Keratinocyte (primary cell): ENCODE measurements around the gene VEZT. TPM values are rescaled to one million over a fixed set of nuclear protein-coding genes. Genes with fewer than 3 reads are reported as not detected.

Source experiments
- DNase-seq: peaks from one replicate; pipeline ENCODE4 v3.0.0-alpha.2; 2011; ENCODE audit warnings: low read depth, missing footprints, low spot score
- FAIRE-seq: peaks from 2 replicates; lab custom pipeline; 2011; peaks lifted over from hg19 to GRCh38; lab: Jason Lieb, UNC
- H2AFZ ChIP-seq: 2 replicates; pipeline ENCODE4 v1.6.0; 2012; ENCODE audit warnings: low read length, control low read depth, inconsistent platforms; ENCODE audit not compliant: control insufficient read depth
- H3K27ac ChIP-seq: 2 replicates; pipeline ENCODE4 v1.5.1; 2011; ENCODE audit warnings: low read length; ENCODE audit not compliant: control insufficient read depth, insufficient read depth
- H3K27me3 ChIP-seq: 3 replicates; pipeline ENCODE4 v1.6.0; 2011; ENCODE audit warnings: low read length; ENCODE audit not compliant: control insufficient read depth, insufficient read depth; ENCODE audit errors: extremely low read depth
- H3K36me3 ChIP-seq, 2 experiments: 2 replicates in 1 of 2; 3 replicates in 1 of 2; pipeline ENCODE4 v1.5.1; 2011; ENCODE audit warnings: low read length in 2 of 2, mild to moderate bottlenecking in 1 of 2; ENCODE audit not compliant: control insufficient read depth in 2 of 2, insufficient read depth in 2 of 2; ENCODE audit errors: extremely low read depth in 1 of 2
- H3K4me1 ChIP-seq: 3 replicates; pipeline ENCODE4 v1.5.1; 2011; ENCODE audit warnings: low read length; ENCODE audit not compliant: control insufficient read depth, insufficient read depth; ENCODE audit errors: extremely low read depth
- H3K4me2 ChIP-seq: 3 replicates; pipeline ENCODE4 v1.6.0; 2011; ENCODE audit warnings: low read depth, low read length; ENCODE audit not compliant: control insufficient read depth, insufficient read depth; ENCODE audit errors: extremely low read depth
- H3K4me3 ChIP-seq, 3 experiments: fragments of 200-600 bp in 1 of 3; sonication (generic) in 1 of 3; 2 replicates in 2 of 3; 3 replicates in 1 of 3; pipeline ENCODE4 v1.5.1; 2011 to 2016; ENCODE audit warnings: low read length in 3 of 3, mild to moderate bottlenecking in 3 of 3, control low read depth in 2 of 3, inconsistent platforms in 1 of 3, low read depth in 1 of 3, mixed read lengths in 1 of 3, mixed run types in 1 of 3, moderate library complexity in 1 of 3; ENCODE audit not compliant: control insufficient read depth in 2 of 3, insufficient read depth in 2 of 3; ENCODE audit errors: extremely low read depth in 1 of 3
- H3K79me2 ChIP-seq: 2 replicates; pipeline ENCODE4 v1.6.0; 2012; ENCODE audit warnings: low read length; ENCODE audit not compliant: control insufficient read depth, insufficient read depth
- H3K9ac ChIP-seq: 3 replicates; pipeline ENCODE4 v1.6.0; 2011; ENCODE audit warnings: low read length; ENCODE audit not compliant: control insufficient read depth, insufficient read depth; ENCODE audit errors: extremely low read depth
- H3K9me1 ChIP-seq: 3 replicates; pipeline ENCODE4 v1.6.0; 2011; ENCODE audit warnings: low read length; ENCODE audit not compliant: control insufficient read depth, insufficient read depth; ENCODE audit errors: extremely low read depth
- H3K9me3 ChIP-seq: 2 replicates; pipeline ENCODE4 v1.5.1; 2012; ENCODE audit warnings: low read depth, low read length; ENCODE audit not compliant: control insufficient read depth
- H4K20me1 ChIP-seq: 3 replicates; pipeline ENCODE4 v1.6.0; 2011; ENCODE audit warnings: low read length; ENCODE audit not compliant: control insufficient read depth, insufficient read depth; ENCODE audit errors: extremely low read depth
- EZH2 ChIP-seq: IDR thresholded peaks from one replicate; pipeline ENCODE4 v1.6.1; 2012; ENCODE audit warnings: inconsistent platforms, mild to moderate bottlenecking, low read length, moderate library complexity
- dilution Hi-C: fragments of 300-500 bp; cut with MboI; formaldehyde crosslinking; loops from one replicate; pipeline ENCODE4 v1.7.0; 2020; ENCODE audit warnings: low sequenced_read_pairs; ENCODE audit not compliant: extremely low pct_ligation_motif_present
- polyA plus RNA-seq, 5 experiments: library from polyadenylated mRNA; depleted of rRNA in 3 of 5; stranded (reverse) in 3 of 5; stranded (forward) in 1 of 5; unstranded in 1 of 5; fragments of >200 nt; gene quantifications; 1 replicate in 1 of 5; 2 replicates in 3 of 5; 3 replicates in 1 of 5; pipeline versions ENCODE4 v1.2.1 to v1.2.3, GENCODE V29; 2011 to 2012; ENCODE audit warnings: missing spikeins in 2 of 5, low read depth in 1 of 5, low replicate concordance in 1 of 5
- TF ChIP-seq, protein P1 (sequence below), 3 experiments: IDR thresholded peaks in 1 of 3; conservative IDR thresholded peaks in 1 of 3; optimal IDR thresholded peaks in 1 of 3; 2 replicates in 2 of 3; 3 replicates in 1 of 3; pipeline versions ENCODE3 to v1.5.1; 2011; ENCODE audit warnings: low read length in 3 of 3, mild to moderate bottlenecking in 3 of 3, moderate library complexity in 2 of 3, control low read depth in 1 of 3, inconsistent platforms in 1 of 3; ENCODE audit not compliant: insufficient read depth in 2 of 3; ENCODE audit errors: extremely low read depth in 1 of 3

VEZT gene
- polyA plus RNA-seq, 1 donor (not counting 4 experiments of a cell fraction or from before 2014, with no cell fraction given) = 169 TPM

DNA sequence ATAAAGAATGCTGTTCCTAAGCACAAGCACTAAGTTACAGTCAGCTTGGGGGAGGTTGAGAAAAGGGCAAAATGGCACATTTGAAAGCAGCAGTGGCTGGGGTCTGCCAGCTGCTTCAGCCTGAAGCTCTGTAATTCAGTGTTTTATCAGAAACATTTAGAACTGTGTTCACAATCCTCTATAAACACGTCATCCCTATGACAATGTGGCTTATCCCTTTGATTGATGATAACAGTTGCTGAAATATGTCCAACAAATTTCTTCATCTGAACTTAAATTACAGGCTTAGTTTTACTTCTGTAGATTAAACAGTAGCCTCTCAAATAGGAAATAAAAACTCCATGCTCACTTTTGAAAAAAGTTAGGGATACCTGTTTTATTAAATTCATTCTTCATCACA is 108.8 kb downstream of the VEZT start:
- dilution Hi-C loops = no loop called here
- H4K20me1 ChIP-seq = no peaks in the 10 kb centered on the region
- no peak for FAIRE-seq
- H3K36me3 ChIP-seq = no peaks in the 10 kb centered on the region
- no peak for DNase-seq
- no peaks in the 10 kb centered on the region for H3K9me3 ChIP-seq
- H3K4me1 ChIP-seq = no peaks in the 10 kb centered on the region
- H3K27ac ChIP-seq = no peak overlapping the region
- H3K79me2 ChIP-seq = no peaks in the 10 kb centered on the region
- H3K9ac ChIP-seq = no peak overlapping the region
- no peak overlapping the region for H3K4me2 ChIP-seq
- H2AFZ ChIP-seq = no peak overlapping the region
- no peak overlapping the region for H3K4me3 ChIP-seq
- no peaks in the 10 kb centered on the region for H3K27me3 ChIP-seq
- no peaks in the 10 kb centered on the region for H3K9me1 ChIP-seq
- TF ChIP-seq, protein P1, sequence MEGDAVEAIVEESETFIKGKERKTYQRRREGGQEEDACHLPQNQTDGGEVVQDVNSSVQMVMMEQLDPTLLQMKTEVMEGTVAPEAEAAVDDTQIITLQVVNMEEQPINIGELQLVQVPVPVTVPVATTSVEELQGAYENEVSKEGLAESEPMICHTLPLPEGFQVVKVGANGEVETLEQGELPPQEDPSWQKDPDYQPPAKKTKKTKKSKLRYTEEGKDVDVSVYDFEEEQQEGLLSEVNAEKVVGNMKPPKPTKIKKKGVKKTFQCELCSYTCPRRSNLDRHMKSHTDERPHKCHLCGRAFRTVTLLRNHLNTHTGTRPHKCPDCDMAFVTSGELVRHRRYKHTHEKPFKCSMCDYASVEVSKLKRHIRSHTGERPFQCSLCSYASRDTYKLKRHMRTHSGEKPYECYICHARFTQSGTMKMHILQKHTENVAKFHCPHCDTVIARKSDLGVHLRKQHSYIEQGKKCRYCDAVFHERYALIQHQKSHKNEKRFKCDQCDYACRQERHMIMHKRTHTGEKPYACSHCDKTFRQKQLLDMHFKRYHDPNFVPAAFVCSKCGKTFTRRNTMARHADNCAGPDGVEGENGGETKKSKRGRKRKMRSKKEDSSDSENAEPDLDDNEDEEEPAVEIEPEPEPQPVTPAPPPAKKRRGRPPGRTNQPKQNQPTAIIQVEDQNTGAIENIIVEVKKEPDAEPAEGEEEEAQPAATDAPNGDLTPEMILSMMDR (optimal IDR thresholded peaks at IDR 0.05 in 1 of 3, IDR thresholded peaks at IDR 0.05 in 1 of 3, conservative IDR thresholded peaks at IDR 0.05 in 1 of 3; ENCODE audit: extremely low read depth in 1 of 3, insufficient read depth in 2 of 3, low read length in 3 of 3) = no peak
- TF ChIP-seq EZH2 = no peak

DNA sequence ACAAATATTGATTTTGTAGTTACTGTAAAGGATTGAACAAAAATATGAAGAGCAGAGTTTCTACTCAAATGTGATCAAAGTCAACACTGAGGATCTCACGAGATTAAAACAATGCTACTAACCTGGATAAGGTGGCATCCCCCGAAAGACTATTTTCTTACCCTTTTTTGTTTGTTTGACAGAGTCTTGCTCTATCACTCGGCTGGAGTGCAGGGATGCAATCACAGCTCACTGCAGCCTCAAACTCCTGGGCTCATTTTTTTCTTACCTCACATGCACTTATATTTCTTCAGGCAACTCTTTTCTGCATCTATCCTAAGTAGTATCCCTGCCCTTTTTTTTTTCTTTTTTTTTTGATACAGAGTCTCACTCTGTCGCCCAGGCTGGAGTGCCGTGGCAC is 109.2 kb downstream of the VEZT start:
- dilution Hi-C loops = no loop called here
- H3K27ac ChIP-seq = no peak overlapping the region
- H2AFZ ChIP-seq = no peak overlapping the region
- DNase-seq (no peak), FAIRE-seq (no peak)
- no peak overlapping the region for H3K4me3 ChIP-seq
- no peaks in the 10 kb centered on the region for H3K79me2 ChIP-seq
- H3K4me2 ChIP-seq = no peak overlapping the region
- H3K9me1 ChIP-seq = no peaks in the 10 kb centered on the region
- no peak overlapping the region for H3K9ac ChIP-seq
- H4K20me1 ChIP-seq = no peaks in the 10 kb centered on the region
- no peaks in the 10 kb centered on the region for H3K27me3 ChIP-seq
- no peaks in the 10 kb centered on the region for H3K4me1 ChIP-seq
- no peaks in the 10 kb centered on the region for H3K36me3 ChIP-seq
- TF ChIP-seq, protein P1 (optimal IDR thresholded peaks at IDR 0.05 in 1 of 3, IDR thresholded peaks at IDR 0.05 in 1 of 3, conservative IDR thresholded peaks at IDR 0.05 in 1 of 3; ENCODE audit: extremely low read depth in 1 of 3, insufficient read depth in 2 of 3, low read length in 3 of 3) = no peak
- TF ChIP-seq EZH2 = no peak
- H3K9me3 ChIP-seq = no peaks in the 10 kb centered on the region
